ENCODE results near the gene MPHOSPH10.
A peak's percentile ranks its signal among the peaks of the same experiment; 100 is the strongest.
"Not testable (repeated sequence)": the region's sequence is repeated elsewhere in the genome, so short reads cannot be mapped to it uniquely, and the experiment has no call there.

MPHOSPH10 gene

GRCh38 chr2:71125506-71126294 is 4.7 kb upstream of the MPHOSPH10 start:
- peak; percentile 37 for DNase-seq (ENCODE audit: low read depth)

- DNase-seq (ENCODE audit: low read depth), result no peak
These were observed 3.5 kb upstream of the MPHOSPH10 start for GRCh38 chr2:71126957-71127356.

GRCh38 chr2:71129114-71129901 is 1.1 kb upstream of the MPHOSPH10 start:
- peak; percentile 9 for DNase-seq (ENCODE audit: low read depth)

- no peak for DNase-seq (ENCODE audit: low read depth)
These were observed 607 bp upstream of the MPHOSPH10 start for GRCh38 chr2:71129902-71130151.

- DNase-seq (ENCODE audit: low read depth), result peak; percentile 24
These were observed 441 bp downstream of the MPHOSPH10 start for GRCh38 chr2:71130905-71131244.

- DNase-seq (ENCODE audit: low read depth), result not testable (repeated sequence)
These were observed 1.1 kb downstream of the MPHOSPH10 start for GRCh38 chr2:71131387-71132166.

GRCh38 chr2:71133603-71134002 is 3.2 kb downstream of the MPHOSPH10 start:
- no peak for DNase-seq (ENCODE audit: low read depth)

- DNase-seq (ENCODE audit: low read depth), result no peak
These were observed 5.7 kb downstream of the MPHOSPH10 start for GRCh38 chr2:71136174-71136573.

GRCh38 chr2:71143782-71144181 is 13.3 kb downstream of the MPHOSPH10 start:
- no peak for DNase-seq (ENCODE audit: low read depth)

- no peak for DNase-seq (ENCODE audit: low read depth)
These were observed 18.2 kb downstream of the MPHOSPH10 start for GRCh38 chr2:71148506-71149063.

- DNase-seq (ENCODE audit: low read depth), result no peak
These were observed 19.8 kb downstream of the MPHOSPH10 start for GRCh38 chr2:71150082-71150816.

GRCh38 chr2:71151620-71152019 is 21.2 kb downstream of the MPHOSPH10 start:
- DNase-seq (ENCODE audit: low read depth), result no peak

GRCh38 chr2:71153585-71154224 is 23.3 kb downstream of the MPHOSPH10 start:
- DNase-seq (ENCODE audit: low read depth), result no peak

- DNase-seq (ENCODE audit: low read depth), result no peak
These were observed 23.8 kb downstream of the MPHOSPH10 start for GRCh38 chr2:71154279-71154678.

GRCh38 chr2:71154798-71155197 is 24.4 kb downstream of the MPHOSPH10 start:
- DNase-seq (ENCODE audit: low read depth), result peak; percentile 19

GRCh38 chr2:71155846-71156245 is 25.4 kb downstream of the MPHOSPH10 start:
- DNase-seq (ENCODE audit: low read depth), result no peak

- DNase-seq (ENCODE audit: low read depth), result no peak
These were observed 26.1 kb downstream of the MPHOSPH10 start for GRCh38 chr2:71156573-71156972.

- peak; percentile 18 for DNase-seq (ENCODE audit: low read depth)
These were observed 26.8 kb downstream of the MPHOSPH10 start for GRCh38 chr2:71157124-71157793.

GRCh38 chr2:71166812-71167211 is 36.4 kb downstream of the MPHOSPH10 start:
- DNase-seq (ENCODE audit: low read depth), result no peak

- DNase-seq (ENCODE audit: low read depth), result no peak
These were observed 42.7 kb downstream of the MPHOSPH10 start for GRCh38 chr2:71173096-71173495.

GRCh38 chr2:71174207-71174606 is 43.8 kb downstream of the MPHOSPH10 start:
- no peak for DNase-seq (ENCODE audit: low read depth)
